ENCODE data around the gene KCTD8.

GRCh38 chr4:44446801-44447562 is 1.6 kb downstream of the KCTD8 start:
- TF ChIP-seq POLR2AphosphoS5 (IDR thresholded peaks at IDR 0.05) (no peak), CTCF (IDR thresholded peaks at IDR 0.05) (no peak), EP300 (IDR thresholded peaks at IDR 0.05; ENCODE audit: low read depth) (no peak), POLR2A (IDR thresholded peaks at IDR 0.05) (no peak)

Data from transverse colon (tissue), 4 donors.